H1 (cell line): ENCODE data around the gene LCE2C.

ENCODE experiments used
- EP300 ChIP-seq, 2 experiments: IDR thresholded peaks; 1 replicate in 1 of 2; 2 replicates in 1 of 2; pipeline ENCODE4 v1.6.1; 2011 to 2012; ENCODE audit warnings: low read depth in 2 of 2, low read length in 2 of 2, mild to moderate bottlenecking in 2 of 2, borderline replicate concordance in 1 of 2, inconsistent platforms in 1 of 2, moderate library complexity in 1 of 2
- KDM1A ChIP-seq: fragments of 200-600, 300-600 bp; sonication (generic); IDR thresholded peaks from 2 replicates; pipeline ENCODE4 v1.7.1; 2016; ENCODE audit warnings: mild to moderate bottlenecking, low read length, borderline replicate concordance
- NANOG ChIP-seq: IDR thresholded peaks from 2 replicates; pipeline ENCODE4 v1.6.1; 2011; ENCODE audit warnings: low read length, low read depth, mild to moderate bottlenecking, inconsistent platforms; ENCODE audit not compliant: insufficient read depth, poor library complexity, severe bottlenecking
- POLR2A ChIP-seq, 2 experiments: IDR thresholded peaks; 1 replicate in 1 of 2; 2 replicates in 1 of 2; pipeline ENCODE4 v1.6.1; 2011; ENCODE audit warnings: low read depth in 2 of 2, low read length in 2 of 2, mild to moderate bottlenecking in 2 of 2; ENCODE audit errors: control extremely low read depth in 1 of 2
- POLR2AphosphoS5 ChIP-seq: IDR thresholded peaks from 2 replicates; pipeline ENCODE4 v1.6.1; 2011; ENCODE audit warnings: low read depth, low read length
- RAD21 ChIP-seq, 2 experiments: IDR thresholded peaks in 1 of 2; conservative IDR thresholded peaks in 1 of 2; 2 replicates each; pipeline ENCODE4 v1.6.1; 2011; ENCODE audit warnings: low read depth in 2 of 2, low read length in 2 of 2, improper control_type of control experiment in 1 of 2, inconsistent platforms in 1 of 2, mild to moderate bottlenecking in 1 of 2, moderate library complexity in 1 of 2
- TF ChIP-seq, protein P1 (sequence below): IDR thresholded peaks from 2 replicates; pipeline ENCODE4 v1.6.1; 2011; ENCODE audit warnings: low read depth, mild to moderate bottlenecking, low read length; ENCODE audit not compliant: insufficient read depth
- TF ChIP-seq, protein P2 (sequence below), 3 experiments: IDR thresholded peaks; 1 replicate in 2 of 3; 2 replicates in 1 of 3; pipeline versions ENCODE4 v1.5.1 to v1.6.1; 2011; ENCODE audit warnings: low read length in 3 of 3, mild to moderate bottlenecking in 3 of 3, inconsistent platforms in 2 of 3, low read depth in 1 of 3, moderate library complexity in 1 of 3; ENCODE audit not compliant: insufficient read depth in 1 of 3; ENCODE audit errors: control extremely low read depth in 1 of 3
- TF ChIP-seq, protein P3 (sequence below): IDR thresholded peaks from 2 replicates; pipeline ENCODE4 v1.6.1; 2011; ENCODE audit warnings: low read length, improper control_type of control experiment

DNA sequence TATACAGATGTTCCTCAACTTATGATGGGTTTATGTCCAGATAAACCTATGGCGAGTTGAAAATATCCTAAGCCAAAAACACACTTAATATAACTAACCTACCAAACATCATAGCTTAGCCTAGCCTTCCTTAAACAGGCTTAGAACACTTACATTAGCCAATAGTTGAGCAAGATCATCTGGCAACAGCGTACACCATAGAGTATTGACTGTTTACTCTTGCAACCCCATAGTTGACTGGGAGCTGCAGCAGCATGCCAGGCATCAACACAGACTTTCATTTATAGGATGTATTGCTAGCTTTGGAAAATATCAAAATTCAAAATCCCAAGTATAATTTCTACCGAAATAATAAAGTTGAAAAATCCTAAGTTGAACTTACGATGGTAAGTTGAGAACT is 17.4 kb upstream of the LCE2C start:
- TF ChIP-seq EP300 (IDR thresholded peaks at IDR 0.05; ENCODE audit: borderline replicate concordance in 1 of 2, low read depth in 2 of 2, low read length in 2 of 2) = no peak
- TF ChIP-seq, protein P1, sequence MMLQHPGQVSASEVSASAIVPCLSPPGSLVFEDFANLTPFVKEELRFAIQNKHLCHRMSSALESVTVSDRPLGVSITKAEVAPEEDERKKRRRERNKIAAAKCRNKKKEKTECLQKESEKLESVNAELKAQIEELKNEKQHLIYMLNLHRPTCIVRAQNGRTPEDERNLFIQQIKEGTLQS = no peak
- no peak for TF ChIP-seq POLR2AphosphoS5
- TF ChIP-seq, protein P2, sequence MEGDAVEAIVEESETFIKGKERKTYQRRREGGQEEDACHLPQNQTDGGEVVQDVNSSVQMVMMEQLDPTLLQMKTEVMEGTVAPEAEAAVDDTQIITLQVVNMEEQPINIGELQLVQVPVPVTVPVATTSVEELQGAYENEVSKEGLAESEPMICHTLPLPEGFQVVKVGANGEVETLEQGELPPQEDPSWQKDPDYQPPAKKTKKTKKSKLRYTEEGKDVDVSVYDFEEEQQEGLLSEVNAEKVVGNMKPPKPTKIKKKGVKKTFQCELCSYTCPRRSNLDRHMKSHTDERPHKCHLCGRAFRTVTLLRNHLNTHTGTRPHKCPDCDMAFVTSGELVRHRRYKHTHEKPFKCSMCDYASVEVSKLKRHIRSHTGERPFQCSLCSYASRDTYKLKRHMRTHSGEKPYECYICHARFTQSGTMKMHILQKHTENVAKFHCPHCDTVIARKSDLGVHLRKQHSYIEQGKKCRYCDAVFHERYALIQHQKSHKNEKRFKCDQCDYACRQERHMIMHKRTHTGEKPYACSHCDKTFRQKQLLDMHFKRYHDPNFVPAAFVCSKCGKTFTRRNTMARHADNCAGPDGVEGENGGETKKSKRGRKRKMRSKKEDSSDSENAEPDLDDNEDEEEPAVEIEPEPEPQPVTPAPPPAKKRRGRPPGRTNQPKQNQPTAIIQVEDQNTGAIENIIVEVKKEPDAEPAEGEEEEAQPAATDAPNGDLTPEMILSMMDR (IDR thresholded peaks at IDR 0.05; ENCODE audit: control extremely low read depth in 1 of 3, insufficient read depth in 1 of 3, low read depth in 1 of 3, low read length in 3 of 3) = no peak
- TF ChIP-seq POLR2A (IDR thresholded peaks at IDR 0.05; ENCODE audit: control extremely low read depth in 1 of 2, low read depth in 2 of 2, low read length in 2 of 2) = no peak
- TF ChIP-seq, protein P3, sequence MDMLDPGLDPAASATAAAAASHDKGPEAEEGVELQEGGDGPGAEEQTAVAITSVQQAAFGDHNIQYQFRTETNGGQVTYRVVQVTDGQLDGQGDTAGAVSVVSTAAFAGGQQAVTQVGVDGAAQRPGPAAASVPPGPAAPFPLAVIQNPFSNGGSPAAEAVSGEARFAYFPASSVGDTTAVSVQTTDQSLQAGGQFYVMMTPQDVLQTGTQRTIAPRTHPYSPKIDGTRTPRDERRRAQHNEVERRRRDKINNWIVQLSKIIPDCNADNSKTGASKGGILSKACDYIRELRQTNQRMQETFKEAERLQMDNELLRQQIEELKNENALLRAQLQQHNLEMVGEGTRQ = no peak
- TF ChIP-seq RAD21 (IDR thresholded peaks at IDR 0.05 in 1 of 2, conservative IDR thresholded peaks at IDR 0.05 in 1 of 2; ENCODE audit: low read depth in 2 of 2, low read length in 2 of 2) = no peak
- TF ChIP-seq KDM1A = no peak
- TF ChIP-seq NANOG = no peak
